Tibial nerve (tissue), 4 donors: ENCODE results near the gene MC5R.

Source experiments
- EP300 ChIP-seq, 2 donors: sonication (generic); formaldehyde crosslinking; IDR thresholded peaks; one replicate each; pipeline ENCODE4 v1.6.1; 2017; ENCODE audit warnings: antibody characterized with exemption in 2 of 2, mild to moderate bottlenecking in 1 of 2
- POLR2A ChIP-seq, 2 donors: fragments of 450-650 bp; IDR thresholded peaks; one replicate each; pipeline ENCODE4 v1.6.1; 2017; ENCODE audit warnings: antibody characterized with exemption in 2 of 2, mild to moderate bottlenecking in 2 of 2, moderate library complexity in 2 of 2
- TF ChIP-seq, protein P1 (sequence below), 5 experiments: fragments of 200-600 bp in 3 of 5; fragments of 450-650 bp in 2 of 5; sonication (generic) in 3 of 5; IDR thresholded peaks; one replicate each; pipeline ENCODE4 v1.5.1; 2016 to 2019; ENCODE audit warnings: antibody characterized with exemption in 5 of 5, mild to moderate bottlenecking in 3 of 5, moderate library complexity in 2 of 5

DNA sequence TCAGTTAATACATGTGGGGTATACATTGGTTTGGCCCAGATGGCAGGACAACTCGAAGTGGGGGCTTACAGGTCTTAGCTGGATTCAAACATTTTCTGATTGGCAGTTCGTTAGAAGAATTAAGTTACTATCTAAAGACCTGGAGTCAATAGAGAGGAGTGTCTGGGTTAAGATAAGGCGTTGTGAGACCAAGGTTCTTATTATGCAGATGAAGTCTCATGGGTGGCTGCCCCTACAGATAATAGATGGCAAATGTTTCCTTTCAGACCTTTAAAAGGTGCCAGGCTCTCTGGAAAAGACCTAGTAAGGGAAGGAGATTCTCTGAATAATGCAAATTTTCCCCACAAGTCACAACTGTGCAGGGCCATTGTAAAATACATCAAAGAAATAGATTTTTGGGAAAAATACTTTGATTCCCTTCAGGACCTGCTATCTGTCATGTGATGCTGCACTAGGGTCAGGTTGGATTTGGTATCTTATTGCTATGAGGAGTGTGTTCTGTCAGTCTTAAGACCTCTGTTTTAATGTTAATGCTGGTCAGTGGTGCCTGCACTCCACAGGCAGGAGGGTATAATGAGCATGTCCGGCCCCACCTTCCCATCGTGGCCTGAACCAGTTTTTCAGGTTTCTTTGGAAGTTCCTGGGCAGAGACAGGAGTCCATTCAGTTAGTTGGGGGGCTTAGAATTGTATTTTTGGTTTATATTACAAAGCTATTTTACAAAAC lies 14.3 kb upstream of the MC5R start:
- TF ChIP-seq, protein P1, sequence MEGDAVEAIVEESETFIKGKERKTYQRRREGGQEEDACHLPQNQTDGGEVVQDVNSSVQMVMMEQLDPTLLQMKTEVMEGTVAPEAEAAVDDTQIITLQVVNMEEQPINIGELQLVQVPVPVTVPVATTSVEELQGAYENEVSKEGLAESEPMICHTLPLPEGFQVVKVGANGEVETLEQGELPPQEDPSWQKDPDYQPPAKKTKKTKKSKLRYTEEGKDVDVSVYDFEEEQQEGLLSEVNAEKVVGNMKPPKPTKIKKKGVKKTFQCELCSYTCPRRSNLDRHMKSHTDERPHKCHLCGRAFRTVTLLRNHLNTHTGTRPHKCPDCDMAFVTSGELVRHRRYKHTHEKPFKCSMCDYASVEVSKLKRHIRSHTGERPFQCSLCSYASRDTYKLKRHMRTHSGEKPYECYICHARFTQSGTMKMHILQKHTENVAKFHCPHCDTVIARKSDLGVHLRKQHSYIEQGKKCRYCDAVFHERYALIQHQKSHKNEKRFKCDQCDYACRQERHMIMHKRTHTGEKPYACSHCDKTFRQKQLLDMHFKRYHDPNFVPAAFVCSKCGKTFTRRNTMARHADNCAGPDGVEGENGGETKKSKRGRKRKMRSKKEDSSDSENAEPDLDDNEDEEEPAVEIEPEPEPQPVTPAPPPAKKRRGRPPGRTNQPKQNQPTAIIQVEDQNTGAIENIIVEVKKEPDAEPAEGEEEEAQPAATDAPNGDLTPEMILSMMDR (IDR thresholded peaks at IDR 0.05) = no peak
- TF ChIP-seq POLR2A (IDR thresholded peaks at IDR 0.05) = no peak
- TF ChIP-seq EP300 (IDR thresholded peaks at IDR 0.05) = no peak
